GM19372 (cell line): ENCODE data around the gene ZNF813.
"Not testable (repeated sequence)": the region's sequence is repeated elsewhere in the genome, so short reads cannot be mapped to it uniquely, and the experiment has no call there.

Experiments used
- ATAC-seq: cut with Tn5 transposase; IDR thresholded peaks from one replicate; pipeline ENCODE4 v1.9.1; 2021; ENCODE audit warnings: mild to moderate bottlenecking, low read depth, moderate library complexity; ENCODE audit not compliant: unreplicated experiment

ZNF813 gene

GRCh38 chr19:53467485-53468262, at the start of gene ZNF813:
Gene ZNF813 (plus strand): TSS chr19:53467733. CDS start chr19:53483823, 16,090 bp downstream.
- peak; percentile 56 for ATAC-seq

GRCh38 chr19:53420520-53421315, 46.8 kb upstream of the ZNF813 start:
- ATAC-seq: not testable (repeated sequence)

GRCh38 chr19:53422551-53422950, 45.0 kb upstream of the ZNF813 start:
- ATAC-seq: no peak

- ATAC-seq: not testable (repeated sequence)
These were observed 44.5 kb upstream of the ZNF813 start for GRCh38 chr19:53423074-53423473.

- ATAC-seq: not testable (repeated sequence)
These were observed 43.9 kb upstream of the ZNF813 start for GRCh38 chr19:53423680-53424079.

GRCh38 chr19:53424968-53425597, 42.5 kb upstream of the ZNF813 start:
- ATAC-seq: no peak

GRCh38 chr19:53431399-53432087, 36.0 kb upstream of the ZNF813 start, which contains the start of gene ZNF761:
Gene ZNF761 (plus strand): TSS chr19:53431984. CDS start chr19:53447269, 15,285 bp downstream.
- peak; percentile 99 for ATAC-seq

GRCh38 chr19:53432088-53432661, 35.4 kb upstream of the ZNF813 start:
- ATAC-seq: peak; percentile 5

GRCh38 chr19:53443809-53444208, 23.7 kb upstream of the ZNF813 start:
- not testable (repeated sequence) for ATAC-seq

- not testable (repeated sequence) for ATAC-seq
These were observed 20.3 kb upstream of the ZNF813 start for GRCh38 chr19:53447196-53447595.

GRCh38 chr19:53455828-53456227, 11.7 kb upstream of the ZNF813 start:
- no peak for ATAC-seq

- not testable (repeated sequence) for ATAC-seq
These were observed 7.3 kb upstream of the ZNF813 start for GRCh38 chr19:53460131-53460721.

- ATAC-seq: no peak
These were observed 5.7 kb upstream of the ZNF813 start for GRCh38 chr19:53461866-53462265.

- no peak for ATAC-seq
These were observed 4.7 kb upstream of the ZNF813 start for GRCh38 chr19:53462861-53463260.

- ATAC-seq: no peak
These were observed 4.3 kb upstream of the ZNF813 start for GRCh38 chr19:53463263-53463662.

- peak; percentile 27 for ATAC-seq
These were observed 628 bp upstream of the ZNF813 start for GRCh38 chr19:53466726-53467484.

GRCh38 chr19:53468628-53469027, 1.1 kb downstream of the ZNF813 start:
- ATAC-seq: not testable (repeated sequence)

GRCh38 chr19:53471916-53472315, 4.4 kb downstream of the ZNF813 start:
- ATAC-seq: no peak

GRCh38 chr19:53474832-53475231, 7.3 kb downstream of the ZNF813 start:
- ATAC-seq: not testable (repeated sequence)
